Measurements from ENCODE around the gene MAP2K1. TPM values are rescaled to one million over a fixed set of nuclear protein-coding genes. Genes with fewer than 3 reads are reported as not detected.

MAP2K1 gene
- total RNA-seq, 1 experiment from 2014 or later: 108 TPM

DNA sequence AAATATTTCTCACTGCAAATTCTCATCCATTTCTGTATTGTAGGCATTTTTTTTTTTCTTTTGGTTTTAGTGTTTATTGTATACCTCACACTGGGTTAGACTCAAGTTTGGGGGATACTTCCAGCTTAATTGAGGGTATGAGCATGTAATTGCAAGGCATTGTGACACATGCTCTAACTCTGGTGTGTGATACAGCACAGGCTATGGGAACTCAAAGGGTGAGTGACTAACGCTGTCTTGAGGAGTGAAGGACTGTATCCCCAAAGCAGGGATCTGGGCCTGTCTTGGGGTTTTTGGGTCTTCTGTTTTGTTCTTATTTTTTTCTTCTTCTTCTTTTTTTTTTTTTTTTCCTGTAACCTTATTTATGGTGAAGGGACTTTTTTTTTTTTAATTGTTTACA, 26.9 kb downstream of the MAP2K1 start:
- TF ChIP-seq, protein P1, sequence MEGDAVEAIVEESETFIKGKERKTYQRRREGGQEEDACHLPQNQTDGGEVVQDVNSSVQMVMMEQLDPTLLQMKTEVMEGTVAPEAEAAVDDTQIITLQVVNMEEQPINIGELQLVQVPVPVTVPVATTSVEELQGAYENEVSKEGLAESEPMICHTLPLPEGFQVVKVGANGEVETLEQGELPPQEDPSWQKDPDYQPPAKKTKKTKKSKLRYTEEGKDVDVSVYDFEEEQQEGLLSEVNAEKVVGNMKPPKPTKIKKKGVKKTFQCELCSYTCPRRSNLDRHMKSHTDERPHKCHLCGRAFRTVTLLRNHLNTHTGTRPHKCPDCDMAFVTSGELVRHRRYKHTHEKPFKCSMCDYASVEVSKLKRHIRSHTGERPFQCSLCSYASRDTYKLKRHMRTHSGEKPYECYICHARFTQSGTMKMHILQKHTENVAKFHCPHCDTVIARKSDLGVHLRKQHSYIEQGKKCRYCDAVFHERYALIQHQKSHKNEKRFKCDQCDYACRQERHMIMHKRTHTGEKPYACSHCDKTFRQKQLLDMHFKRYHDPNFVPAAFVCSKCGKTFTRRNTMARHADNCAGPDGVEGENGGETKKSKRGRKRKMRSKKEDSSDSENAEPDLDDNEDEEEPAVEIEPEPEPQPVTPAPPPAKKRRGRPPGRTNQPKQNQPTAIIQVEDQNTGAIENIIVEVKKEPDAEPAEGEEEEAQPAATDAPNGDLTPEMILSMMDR (IDR thresholded peaks at IDR 0.05; ENCODE audit: unreplicated experiment): no peak
- Mint-ChIP-seq H3K4me1 (ENCODE audit: insufficient read depth, unreplicated experiment) (peaks cover 47% of the 10 kb centered on the region), H3K9me3 (ENCODE audit: unreplicated experiment) (peaks cover 16% of the 10 kb centered on the region), H3K4me3 (ENCODE audit: unreplicated experiment) (no peak overlapping the region), H3K36me3 (ENCODE audit: insufficient read depth, unreplicated experiment) (no peaks in the 10 kb centered on the region), H3K27ac (ENCODE audit: low read depth, unreplicated experiment) (no peak overlapping the region), H3K27me3 (ENCODE audit: insufficient read depth, unreplicated experiment) (no peaks in the 10 kb centered on the region)
- intact Hi-C loops (cut with micrococcal nuclease): no loop called here
- no peak for DNase-seq (ENCODE audit: unreplicated experiment)
- no TSS peak for BruUV-seq (replicated peaks)
- POLR2A ChIA-PET: interaction anchor here (0.9 to 1.1 kb wide), 2 partner anchors 9 to 26 kb away, joined by 3 read pairs; no protein-coding TSS in a partner anchor
- CTCF ChIA-PET: interaction anchor here (0.5 to 1.1 kb wide), 3 partner anchors 25 to 375 kb away, joined by 3 to 4 read pairs (median 3); no protein-coding TSS in a partner anchor

- POLR2A ChIA-PET: no interaction called here
- no TSS peak for BruUV-seq (replicated peaks)
- no peak overlapping the region for H3K4me3 Mint-ChIP-seq (ENCODE audit: unreplicated experiment)
These were observed 28.6 kb downstream of the MAP2K1 start for GRCh38 chr15:66415360-66415759.

DNA sequence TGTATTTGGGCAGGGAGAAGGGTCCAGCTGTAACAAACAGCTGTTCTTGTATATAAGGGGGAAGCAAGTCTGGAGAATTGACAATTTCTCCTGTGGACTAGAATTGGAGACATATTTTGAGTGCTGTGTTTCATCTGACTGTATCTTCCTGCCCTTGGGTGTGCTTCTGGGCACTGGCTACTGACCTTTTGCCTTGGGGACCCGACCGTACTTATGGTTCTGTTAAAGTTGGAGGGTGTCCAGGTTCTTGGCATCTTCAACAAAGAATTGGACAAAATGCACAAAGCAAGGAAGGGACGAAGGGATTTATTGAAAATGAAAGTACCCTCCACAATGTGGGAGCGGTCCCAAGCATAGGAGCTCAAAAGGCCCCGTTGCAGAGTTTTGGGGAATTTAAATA, 31.0 kb downstream of the MAP2K1 start:
- no TSS peak for BruUV-seq (replicated peaks)
- no peak for DNase-seq (ENCODE audit: unreplicated experiment)
- ChIA-PET CTCF (interaction anchor here (0.6 to 0.7 kb wide), 2 partner anchors 42 to 75 kb away, joined by 3 read pairs; no protein-coding TSS in a partner anchor), POLR2A (interaction anchor here (1.0 kb wide), 1 partner anchor 13 kb away, joined by 3 read pairs; no protein-coding TSS in a partner anchor)
- H3K27me3 Mint-ChIP-seq (ENCODE audit: insufficient read depth, unreplicated experiment): no peaks in the 10 kb centered on the region
- no peaks in the 10 kb centered on the region for H3K36me3 Mint-ChIP-seq (ENCODE audit: insufficient read depth, unreplicated experiment)
- intact Hi-C loops (cut with micrococcal nuclease): no loop called here
- TF ChIP-seq, protein P1 (IDR thresholded peaks at IDR 0.05; ENCODE audit: unreplicated experiment): no peak
- peaks cover 16% of the 10 kb centered on the region for H3K9me3 Mint-ChIP-seq (ENCODE audit: unreplicated experiment)
- H3K4me1 Mint-ChIP-seq (ENCODE audit: insufficient read depth, unreplicated experiment): peaks cover 32% of the 10 kb centered on the region
- H3K4me3 Mint-ChIP-seq (ENCODE audit: unreplicated experiment): no peak overlapping the region
- no peak overlapping the region for H3K27ac Mint-ChIP-seq (ENCODE audit: low read depth, unreplicated experiment)

More at GRCh38 chr15:66415360-66415759, 28.6 kb downstream of the MAP2K1 start:
- TF ChIP-seq, protein P1 (IDR thresholded peaks at IDR 0.05; ENCODE audit: unreplicated experiment): no peak
- Mint-ChIP-seq H3K27me3 (ENCODE audit: insufficient read depth, unreplicated experiment) (no peaks in the 10 kb centered on the region), H3K4me1 (ENCODE audit: insufficient read depth, unreplicated experiment) (peaks cover 34% of the 10 kb centered on the region), H3K27ac (ENCODE audit: low read depth, unreplicated experiment) (peak overlapping the region; percentile 63), H3K36me3 (ENCODE audit: insufficient read depth, unreplicated experiment) (no peaks in the 10 kb centered on the region), H3K9me3 (ENCODE audit: unreplicated experiment) (peaks cover 16% of the 10 kb centered on the region)
- CTCF ChIA-PET: interaction anchor here (0.5 to 0.7 kb wide), 2 partner anchors 71 to 283 kb away, joined by 3 to 5 read pairs; no protein-coding TSS in a partner anchor
- no peak for DNase-seq (ENCODE audit: unreplicated experiment)
- intact Hi-C loops (cut with micrococcal nuclease): no loop called here

DNA sequence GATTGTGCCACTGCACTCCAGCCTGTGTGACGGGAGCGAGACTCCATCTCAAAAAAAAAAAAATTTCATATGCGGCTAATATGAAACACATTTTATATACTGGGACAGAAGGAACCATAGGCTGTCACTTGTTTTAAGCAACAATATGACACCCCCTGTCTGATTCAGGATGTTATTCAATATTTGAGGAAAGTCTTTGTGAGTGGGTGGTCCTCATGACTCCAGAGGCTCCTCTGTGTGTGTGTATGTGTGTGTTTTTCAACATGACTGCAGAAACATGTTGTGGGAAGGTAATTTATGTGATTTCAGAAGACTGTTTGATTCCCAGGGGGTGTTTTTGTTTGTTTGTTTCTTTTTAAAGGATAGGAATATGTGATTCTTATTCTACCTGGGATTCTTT, 32.8 kb downstream of the MAP2K1 start:
- TF ChIP-seq, protein P1 (IDR thresholded peaks at IDR 0.05; ENCODE audit: unreplicated experiment): no peak
- H3K4me1 Mint-ChIP-seq (ENCODE audit: insufficient read depth, unreplicated experiment): peaks cover 34% of the 10 kb centered on the region
- CTCF ChIA-PET: no interaction called here
- no peak overlapping the region for H3K27ac Mint-ChIP-seq (ENCODE audit: low read depth, unreplicated experiment)
- H3K9me3 Mint-ChIP-seq (ENCODE audit: unreplicated experiment): peaks cover 8% of the 10 kb centered on the region
- DNase-seq (ENCODE audit: unreplicated experiment): no peak
- no peak overlapping the region for H3K4me3 Mint-ChIP-seq (ENCODE audit: unreplicated experiment)
- POLR2A ChIA-PET: no interaction called here
- no peaks in the 10 kb centered on the region for H3K27me3 Mint-ChIP-seq (ENCODE audit: insufficient read depth, unreplicated experiment)
- H3K36me3 Mint-ChIP-seq (ENCODE audit: insufficient read depth, unreplicated experiment): no peaks in the 10 kb centered on the region
- no TSS peak for BruUV-seq (replicated peaks)
- intact Hi-C loops (cut with micrococcal nuclease): no loop called here

Data from MCF 10A (cell line).